Measurements from ENCODE around the gene STYXL1.

GRCh38 chr7:76040126-76040525, 7.7 kb downstream of the STYXL1 start:
- TF ChIP-seq CTCF (IDR thresholded peaks at IDR 0.05; ENCODE audit: insufficient read depth, low read length) (no peak), GABPA (IDR thresholded peaks at IDR 0.05; ENCODE audit: low read depth) (no peak), POLR2AphosphoS5 (IDR thresholded peaks at IDR 0.05; ENCODE audit: low read depth) (no peak)
